CD8-positive, alpha-beta memory T cell (primary cell): ENCODE results near the gene SPATA2. TPM values are rescaled to one million over a fixed set of nuclear protein-coding genes. Genes with fewer than 3 reads are reported as not detected.
A peak's percentile ranks its signal among the peaks of the same experiment; 100 is the strongest.

Experiments used
- CTCF ChIA-PET: fragments of 350-600 bp; sonication (Branson Sonifier 250); formaldehyde crosslinking; loops from one replicate; lab custom pipeline; 2021; ENCODE audit warnings: antibody characterized with exemption; lab: Charles Lee
- POLR2A ChIA-PET: fragments of 350-600 bp; sonication (Branson Sonifier 250); formaldehyde crosslinking; loops from one replicate; lab custom pipeline; 2021; ENCODE audit warnings: antibody characterized with exemption; lab: Charles Lee
- DNase-seq, 5 donors: peaks; one replicate each; pipeline versions ENCODE4 v3.0.0 to v3.0.0-alpha.2; 2020 to 2022; ENCODE audit warnings: mixed read lengths in 1 of 5
- H3K27ac ChIP-seq: one replicate; pipeline ENCODE4 v1.7.0; 2013; ENCODE audit warnings: low read depth, mild to moderate bottlenecking, low read length, moderate library complexity
- H3K27me3 ChIP-seq: 2 replicates; pipeline ENCODE4 v1.7.0; 2013; ENCODE audit warnings: low read length, mild to moderate bottlenecking; ENCODE audit not compliant: insufficient read depth, poor library complexity, severe bottlenecking
- H3K36me3 ChIP-seq: 2 replicates; pipeline ENCODE4 v1.7.0; 2013; ENCODE audit warnings: mild to moderate bottlenecking, low read length, moderate library complexity; ENCODE audit not compliant: insufficient read depth
- H3K4me1 ChIP-seq: 2 replicates; pipeline ENCODE4 v1.7.0; 2013; ENCODE audit warnings: mild to moderate bottlenecking, low read length, moderate library complexity; ENCODE audit not compliant: insufficient read depth
- H3K4me3 ChIP-seq: 2 replicates; pipeline ENCODE4 v1.7.0; 2013; ENCODE audit warnings: mild to moderate bottlenecking, low read length
- H3K9me3 ChIP-seq: 2 replicates; pipeline ENCODE4 v1.7.0; 2013; ENCODE audit warnings: mild to moderate bottlenecking, low read length
- H3K27ac Mint-ChIP-seq, 8 donors: one replicate each; pipeline ENCODE4 v1.8.0; 2020 to 2021; ENCODE audit warnings: mixed read lengths in 8 of 8, mild to moderate bottlenecking in 6 of 8, inconsistent platforms in 3 of 8, moderate library complexity in 3 of 8
- H3K27me3 Mint-ChIP-seq, 2 donors: one replicate each; pipeline ENCODE4 v1.8.0; 2020 to 2021; ENCODE audit warnings: mixed read lengths in 2 of 2, mild to moderate bottlenecking in 1 of 2, moderate library complexity in 1 of 2
- H3K36me3 Mint-ChIP-seq, 3 donors: one replicate each; pipeline ENCODE4 v1.8.0; 2020 to 2021; ENCODE audit warnings: mixed read lengths in 3 of 3, inconsistent platforms in 1 of 3, mild to moderate bottlenecking in 1 of 3
- H3K4me1 Mint-ChIP-seq, 3 donors: one replicate each; pipeline ENCODE4 v1.8.0; 2020 to 2021; ENCODE audit warnings: mixed read lengths in 3 of 3, inconsistent platforms in 1 of 3, mild to moderate bottlenecking in 1 of 3
- H3K4me3 Mint-ChIP-seq, 7 donors: one replicate each; pipeline ENCODE4 v1.8.0; 2020 to 2021; ENCODE audit warnings: mixed read lengths in 7 of 7, mild to moderate bottlenecking in 6 of 7, moderate library complexity in 4 of 7, inconsistent platforms in 2 of 7
- H3K9me3 Mint-ChIP-seq, 5 donors: one replicate each; pipeline ENCODE4 v1.8.0; 2020 to 2022; ENCODE audit warnings: mixed read lengths in 5 of 5, mild to moderate bottlenecking in 3 of 5, moderate library complexity in 2 of 5, inconsistent platforms in 1 of 5
- polyA plus RNA-seq: library from polyadenylated mRNA; unstranded; fragments of 300-500 nt; fragmentation: Illumina TruSeq; gene quantifications from one replicate; pipeline ENCODE4 v1.2.3, GENCODE V29; 2021
- total RNA-seq, 2 experiments: library from RNA; stranded (reverse); gene quantifications; one replicate each; pipeline ENCODE4 v1.2.3, GENCODE V29; 2021

Gene SPATA2
- total and polyA plus RNA-seq, 3 experiments from 2014 or later: 5.3 to 16.0 (median 15.0) TPM

GRCh38 chr20:49938173-49939163 is 23.1 kb upstream of the SPATA2 start:
- Histone ChIP-seq H3K27me3 (no peaks in the 10 kb centered on the region), H3K36me3 (peaks cover 19% of the 10 kb centered on the region), H3K27ac (no peak overlapping the region), H3K9me3 (no peaks in the 10 kb centered on the region), H3K4me1 (peaks cover 40% of the 10 kb centered on the region), H3K4me3 (no peak overlapping the region)
- H3K27me3 Mint-ChIP-seq: no peaks in the 10 kb centered on the region
- H3K9me3 Mint-ChIP-seq: no peaks in the 10 kb centered on the region
- CTCF ChIA-PET: interaction anchor here (1.2 to 1.5 kb wide), 5 partner anchors 22 to 856 kb away, joined by 3 to 7 read pairs (median 4); partner anchors contain the start of gene BCAS4
- peak overlapping the region; percentile 60 to 99 (median 92) for H3K4me3 Mint-ChIP-seq
- no peak for DNase-seq
- H3K4me1 Mint-ChIP-seq: peaks cover 55 to 82% (median 66%) of the 10 kb centered on the region in 3 donors
- peaks cover 0 to 46% (median 0%) of the 10 kb centered on the region in 3 donors for H3K36me3 Mint-ChIP-seq
- H3K27ac Mint-ChIP-seq: peak overlapping the region; percentile 0 to 97 (median 72)
- POLR2A ChIA-PET: no interaction called here

- ChIA-PET CTCF (interaction anchor here (1.3 to 1.5 kb wide), 5 partner anchors 9 to 857 kb away, joined by 3 to 7 read pairs (median 3); partner anchors contain the start of gene BCAS4), POLR2A (interaction anchor here (0.6 to 3.4 kb wide), 5 partner anchors 9 to 688 kb away, joined by 3 to 34 read pairs (median 4); partner anchors contain the start of genes PEDS1 and SPATA2)
- peak in 1 of 5 donors; percentile 10 for DNase-seq
- no peaks in the 10 kb centered on the region for H3K27me3 ChIP-seq
- no peaks in the 10 kb centered on the region for H3K27me3 Mint-ChIP-seq
- H3K27ac Mint-ChIP-seq: peak overlapping the region; percentile 91 to 99 (median 96)
- no peaks in the 10 kb centered on the region for H3K9me3 ChIP-seq
- H3K4me1 Mint-ChIP-seq: peaks cover 52 to 71% (median 57%) of the 10 kb centered on the region in 3 donors
- no peaks in the 10 kb centered on the region for H3K9me3 Mint-ChIP-seq
- peaks cover 13% of the 10 kb centered on the region for H3K36me3 ChIP-seq
- H3K4me3 ChIP-seq: peak overlapping the region; percentile 98
- peak overlapping the region; percentile 90 to 99 (median 97) for H3K4me3 Mint-ChIP-seq
- peaks cover 0 to 35% (median 0%) of the 10 kb centered on the region in 3 donors for H3K36me3 Mint-ChIP-seq
- peak overlapping the region; percentile 93 for H3K27ac ChIP-seq
- peaks cover 34% of the 10 kb centered on the region for H3K4me1 ChIP-seq
Observed at GRCh38 chr20:49937027-49937929, 21.9 kb upstream of the SPATA2 start.

GRCh38 chr20:49936153-49937026 is 21.1 kb upstream of the SPATA2 start, which contains the start of gene RNF114:
TSS of gene RNF114 (plus strand) at chr20:49936397. CDS start at chr20:49936413, 16 bp downstream.
- peaks cover 48 to 62% (median 53%) of the 10 kb centered on the region in 3 donors for H3K4me1 Mint-ChIP-seq
- peak within 1 kb of the TSS; percentile 93 for H3K27ac ChIP-seq

GRCh38 chr20:49935746-49936152 is 20.4 kb upstream of the SPATA2 start:
- ChIA-PET POLR2A (interaction anchor here (0.6 to 3.4 kb wide), 8 partner anchors 20 to 859 kb away, joined by 3 to 34 read pairs (median 4); partner anchors contain the start of genes BCAS4, PEDS1, SLC9A8 and SPATA2), CTCF (interaction anchor here (0.6 to 1.8 kb wide), 5 partner anchors 11 to 246 kb away, joined by 3 to 8 read pairs (median 3); no protein-coding TSS in a partner anchor)
- H3K27me3 ChIP-seq: no peaks in the 10 kb centered on the region
- Mint-ChIP-seq H3K27ac (peak overlapping the region; percentile 47 to 99 (median 92)), H3K27me3 (no peaks in the 10 kb centered on the region), H3K4me3 (peak overlapping the region; percentile 90 to 99 (median 97)), H3K4me1 (peaks cover 41 to 56% (median 47%) of the 10 kb centered on the region in 3 donors), H3K36me3 (peaks cover 0 to 20% (median 0%) of the 10 kb centered on the region in 3 donors), H3K9me3 (no peaks in the 10 kb centered on the region)
- no peaks in the 10 kb centered on the region for H3K36me3 ChIP-seq
- peaks cover 34% of the 10 kb centered on the region for H3K4me1 ChIP-seq
- no peaks in the 10 kb centered on the region for H3K9me3 ChIP-seq
- DNase-seq: no peak
- H3K4me3 ChIP-seq: peak overlapping the region; percentile 98
- peak overlapping the region; percentile 93 for H3K27ac ChIP-seq

More at GRCh38 chr20:49936153-49937026, 21.1 kb upstream of the SPATA2 start, which contains the start of gene RNF114:
- Mint-ChIP-seq H3K27me3 (no peaks in the 10 kb centered on the region), H3K4me3 (peak within 1 kb of the TSS; percentile 90 to 99 (median 97)), H3K36me3 (peaks cover 0 to 26% (median 0%) of the 10 kb centered on the region in 3 donors), H3K27ac (peak within 1 kb of the TSS; percentile 91 to 99 (median 96)), H3K9me3 (no peaks in the 10 kb centered on the region)
- Histone ChIP-seq H3K36me3 (peaks cover 4% of the 10 kb centered on the region), H3K4me1 (peaks cover 34% of the 10 kb centered on the region), H3K9me3 (no peaks in the 10 kb centered on the region), H3K4me3 (peak within 1 kb of the TSS; percentile 98), H3K27me3 (no peaks in the 10 kb centered on the region)
- ChIA-PET POLR2A (interaction anchor here (0.6 to 3.4 kb wide), 8 partner anchors 21 to 858 kb away, joined by 3 to 34 read pairs (median 4); partner anchors contain the start of genes BCAS4, PEDS1, SLC9A8 and SPATA2), CTCF (interaction anchor here (1.0 to 1.6 kb wide), 4 partner anchors 8 to 747 kb away, joined by 3 to 8 read pairs (median 3); no protein-coding TSS in a partner anchor)
- peak; percentile 83 to 93 (median 88) for DNase-seq

- Mint-ChIP-seq H3K4me1 (peaks cover 10 to 14% (median 10%) of the 10 kb centered on the region in 3 donors), H3K27ac (peak overlapping the region in 1 of 8 donors; percentile 74), H3K27me3 (peaks cover 0 to 1% of the 10 kb centered on the region in 2 donors), H3K36me3 (no peaks in the 10 kb centered on the region), H3K4me3 (no peak overlapping the region), H3K9me3 (no peaks in the 10 kb centered on the region)
- no peak for DNase-seq
- Histone ChIP-seq H3K4me1 (no peaks in the 10 kb centered on the region), H3K9me3 (no peaks in the 10 kb centered on the region), H3K27me3 (no peaks in the 10 kb centered on the region), H3K27ac (no peak overlapping the region), H3K36me3 (no peaks in the 10 kb centered on the region), H3K4me3 (no peak overlapping the region)
- ChIA-PET CTCF (no interaction called here), POLR2A (no interaction called here)
Observed at GRCh38 chr20:49929142-49929494, 13.8 kb upstream of the SPATA2 start.

GRCh38 chr20:49928411-49929141 is 13.2 kb upstream of the SPATA2 start:
- no peaks in the 10 kb centered on the region for H3K36me3 Mint-ChIP-seq
- H3K27me3 Mint-ChIP-seq: peaks cover 0 to 3% of the 10 kb centered on the region in 2 donors
- Histone ChIP-seq H3K4me3 (no peak overlapping the region), H3K27me3 (no peaks in the 10 kb centered on the region), H3K9me3 (no peaks in the 10 kb centered on the region), H3K4me1 (no peaks in the 10 kb centered on the region), H3K36me3 (no peaks in the 10 kb centered on the region), H3K27ac (no peak overlapping the region)
- H3K4me3 Mint-ChIP-seq: peak overlapping the region in 1 of 7 donors; percentile 29
- peaks cover 5 to 9% (median 7%) of the 10 kb centered on the region in 3 donors for H3K4me1 Mint-ChIP-seq
- H3K27ac Mint-ChIP-seq: peak overlapping the region in 4 of 8 donors; percentile 23 to 74 (median 58)
- no peaks in the 10 kb centered on the region for H3K9me3 Mint-ChIP-seq
- CTCF ChIA-PET: interaction anchor here (1.2 kb wide), 1 partner anchor 8 kb away, joined by 3 read pairs; the partner anchor contains the start of gene RNF114
- POLR2A ChIA-PET: no interaction called here
- peak; percentile 68 to 84 (median 69) for DNase-seq
